CD14-positive monocyte (primary cell): ENCODE measurements around the gene FAU. TPM values are rescaled to one million over a fixed set of nuclear protein-coding genes. Genes with fewer than 3 reads are reported as not detected.
"Not testable (repeated sequence)": the region's sequence is repeated elsewhere in the genome, so short reads cannot be mapped to it uniquely, and the experiment has no call there.

Experiments used
- DNase-seq, 3 donors: peaks; one replicate each; pipeline ENCODE4 v3.0.0-alpha.2; 2011 to 2022
- H2AFZ ChIP-seq: 2 replicates; pipeline ENCODE4 v1.6.0; 2012; ENCODE audit warnings: mild to moderate bottlenecking, low read depth, low read length, inconsistent platforms; ENCODE audit not compliant: insufficient read depth, poor library complexity, severe bottlenecking
- H3K27ac ChIP-seq, 2 donors: 1 replicate in 1 of 2; 2 replicates in 1 of 2; pipeline ENCODE4 v1.5.1; 2012 to 2013; ENCODE audit warnings: low read length in 2 of 2, control low read depth in 1 of 2, inconsistent platforms in 1 of 2, low read depth in 1 of 2, mild to moderate bottlenecking in 1 of 2
- H3K27me3 ChIP-seq, 2 donors: one replicate each; pipeline versions ENCODE4 v1.6.0 to v1.6.1; 2011 to 2013; ENCODE audit warnings: low read length in 2 of 2; ENCODE audit not compliant: control insufficient read depth in 2 of 2, insufficient read depth in 2 of 2
- H3K36me3 ChIP-seq, 2 donors: replicated peaks in 1 of 2; 1 replicate in 1 of 2; 2 replicates in 1 of 2; pipeline versions ENCODE4 v1.5.1 to v1.6.1; 2012 to 2013; ENCODE audit warnings: low read length in 2 of 2, control low read depth in 1 of 2, inconsistent platforms in 1 of 2, mild to moderate bottlenecking in 1 of 2; ENCODE audit not compliant: insufficient read depth in 2 of 2, control insufficient read depth in 1 of 2
- H3K4me1 ChIP-seq, 2 donors: 1 replicate in 1 of 2; 2 replicates in 1 of 2; pipeline versions ENCODE4 v1.5.1 to v1.6.1; 2012 to 2013; ENCODE audit warnings: low read length in 2 of 2, control low read depth in 1 of 2, inconsistent platforms in 1 of 2, mild to moderate bottlenecking in 1 of 2, moderate library complexity in 1 of 2; ENCODE audit not compliant: insufficient read depth in 2 of 2, control insufficient read depth in 1 of 2
- H3K4me2 ChIP-seq: replicated peaks from 2 replicates; pipeline ENCODE3; 2012; ENCODE audit warnings: low read length, moderate library complexity, mild to moderate bottlenecking; ENCODE audit not compliant: poor library complexity, severe bottlenecking; ENCODE audit errors: extremely low read depth
- H3K4me3 ChIP-seq, 3 experiments: fragments of 200-600 bp in 1 of 3; sonication (generic) in 1 of 3; replicated peaks in 1 of 3; 1 replicate in 2 of 3; 2 replicates in 1 of 3; pipeline ENCODE4 v1.5.1; 2011 to 2013; ENCODE audit warnings: low read length in 3 of 3, mild to moderate bottlenecking in 3 of 3, control low read depth in 2 of 3, low read depth in 2 of 3, inconsistent platforms in 1 of 3, moderate library complexity in 1 of 3
- H3K79me2 ChIP-seq: 2 replicates; pipeline ENCODE4 v1.6.0; 2012; ENCODE audit warnings: mild to moderate bottlenecking, control low read depth, inconsistent platforms, low read length, moderate library complexity; ENCODE audit not compliant: insufficient read depth
- H3K9ac ChIP-seq: 2 replicates; pipeline ENCODE4 v1.6.0; 2017; ENCODE audit warnings: low read length, mild to moderate bottlenecking; ENCODE audit not compliant: insufficient read depth, poor library complexity, severe bottlenecking
- H3K9me3 ChIP-seq, 2 donors: replicated peaks in 1 of 2; 1 replicate in 1 of 2; 2 replicates in 1 of 2; pipeline versions ENCODE4 v1.5.1 to v1.6.1; 2012 to 2013; ENCODE audit warnings: low read length in 2 of 2, control low read depth in 1 of 2; ENCODE audit not compliant: control insufficient read depth in 1 of 2, insufficient read depth in 1 of 2
- H4K20me1 ChIP-seq: 2 replicates; pipeline ENCODE4 v1.6.0; 2012; ENCODE audit warnings: mild to moderate bottlenecking, low read length, control low read depth, moderate library complexity; ENCODE audit not compliant: insufficient read depth
- H3K27ac Mint-ChIP-seq, 7 donors: one replicate each; pipeline ENCODE4 v1.8.0; 2020; ENCODE audit warnings: mild to moderate bottlenecking in 7 of 7, mixed read lengths in 7 of 7, moderate library complexity in 6 of 7, inconsistent platforms in 2 of 7
- H3K27me3 Mint-ChIP-seq, 3 donors: one replicate each; pipeline ENCODE4 v1.8.0; 2021 to 2022; ENCODE audit warnings: low read depth in 3 of 3, mild to moderate bottlenecking in 3 of 3, mixed read lengths in 3 of 3, moderate library complexity in 3 of 3, inconsistent platforms in 1 of 3
- H3K36me3 Mint-ChIP-seq, 2 donors: one replicate each; pipeline ENCODE4 v1.8.0; 2020; ENCODE audit warnings: mixed read lengths in 2 of 2, inconsistent platforms in 1 of 2, mild to moderate bottlenecking in 1 of 2
- H3K4me1 Mint-ChIP-seq: one replicate; pipeline ENCODE4 v1.8.0; 2020; ENCODE audit warnings: mild to moderate bottlenecking, mixed read lengths
- H3K4me3 Mint-ChIP-seq, 2 donors: one replicate each; pipeline ENCODE4 v1.8.0; 2020; ENCODE audit warnings: mild to moderate bottlenecking in 2 of 2, mixed read lengths in 2 of 2, moderate library complexity in 1 of 2
- H3K9me3 Mint-ChIP-seq, 7 donors: one replicate each; pipeline ENCODE4 v1.8.0; 2020 to 2022; ENCODE audit warnings: mixed read lengths in 7 of 7, mild to moderate bottlenecking in 6 of 7, moderate library complexity in 6 of 7, inconsistent platforms in 2 of 7
- CTCF ChIP-seq: fragments of 200-600 bp; IDR thresholded peaks from one replicate; pipeline ENCODE4 v1.8.0; 2022; ENCODE audit warnings: antibody characterized with exemption, mild to moderate bottlenecking
- WGBS: methylation state at CpG from one replicate; pipeline ENCODE4 v1.1.5; 2013; ENCODE audit warnings: missing lambda C conversion rate; ENCODE audit not compliant: insufficient coverage; 5-methylcytosine and 5-hydroxymethylcytosine counted together
- intact Hi-C, 2 donors: fragments of 100-400 bp; cut with micrococcal nuclease; formaldehyde crosslinking; loops; one replicate each; pipeline versions ENCODE4 v1.15.0 to v1.15.1; 2023
- polyA plus RNA-seq, 3 donors: library from polyadenylated mRNA; depleted of rRNA in 1 of 3; unstranded in 2 of 3; stranded (reverse) in 1 of 3; fragments of 300-500 nt in 2 of 3; fragments of >200 nt in 1 of 3; fragmentation: Illumina TruSeq in 2 of 3; gene quantifications; 1 replicate in 2 of 3; 2 replicates in 1 of 3; pipeline ENCODE4 v1.2.3, GENCODE V29; 2012 to 2021

Gene FAU
- polyA plus RNA-seq, 3 donors, result 668 to 818 (median 799) TPM

DNA sequence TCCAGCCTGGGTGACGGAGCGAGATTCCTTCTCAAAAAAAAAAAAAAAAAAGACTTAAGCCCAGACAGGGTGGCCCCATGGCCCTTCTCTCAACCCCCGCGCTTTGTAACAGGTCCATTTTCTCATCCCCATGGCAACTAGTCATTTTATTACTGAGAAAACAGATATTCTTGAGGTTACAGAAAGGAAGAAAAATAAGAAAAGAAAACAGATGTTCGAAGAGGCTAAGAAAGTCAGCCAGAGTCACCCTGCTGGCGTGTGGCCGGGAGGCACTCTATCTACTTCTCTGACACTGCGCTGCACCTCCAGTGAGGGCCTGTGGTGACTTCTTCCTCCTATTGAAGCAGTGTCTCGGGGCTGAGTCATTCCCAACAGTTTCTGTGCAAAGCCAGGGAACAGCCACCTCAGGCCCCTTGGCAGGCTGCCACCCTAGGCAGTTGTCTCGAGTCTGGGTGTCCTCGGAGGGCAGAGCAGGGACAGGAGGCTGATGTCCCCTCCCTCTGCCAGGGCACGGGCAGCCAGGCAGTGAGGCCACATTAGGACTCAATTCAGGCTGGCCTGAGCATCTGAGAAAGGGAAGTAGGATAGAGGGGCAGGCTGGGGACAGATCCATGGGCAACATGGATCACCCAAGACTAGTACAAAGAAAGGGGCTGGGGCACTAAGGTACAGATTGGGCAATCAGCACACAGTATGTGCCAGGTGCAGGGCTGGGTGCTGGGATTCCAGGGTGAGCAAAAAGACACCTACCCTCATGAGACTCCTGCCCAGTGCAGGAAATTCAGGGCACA, 28.8 kb upstream of the FAU start:
- Histone ChIP-seq H2AFZ (peak overlapping the region; percentile 50), H4K20me1 (no peaks in the 10 kb centered on the region), H3K4me1 (peaks cover 43 to 48% of the 10 kb centered on the region in 2 donors), H3K36me3 (no peaks in the 10 kb centered on the region), H3K27me3 (no peaks in the 10 kb centered on the region), H3K79me2 (no peaks in the 10 kb centered on the region), H3K4me3 (peak overlapping the region in 1 of 3 experiments; percentile 24), H3K4me2 (peak overlapping the region; percentile 62), H3K9ac (peak overlapping the region; percentile 47), H3K27ac (peak overlapping the region; percentile 70 to 77), H3K9me3 (peaks cover 4% of the 10 kb centered on the region in 2 donors)
- DNase-seq, result peak; percentile 95 to 99 (median 99)
- H3K36me3 Mint-ChIP-seq, result no peaks in the 10 kb centered on the region
- peaks cover 47% of the 10 kb centered on the region for H3K4me1 Mint-ChIP-seq
- TF ChIP-seq CTCF, result no peak
- peaks cover 0 to 2% (median 0%) of the 10 kb centered on the region in 3 donors for H3K27me3 Mint-ChIP-seq
- H3K27ac Mint-ChIP-seq, result peak overlapping the region; percentile 87 to 98 (median 96)
- 0% methylated on average over 7 of the region's 12 CpGs for WGBS
- intact Hi-C loops, result loop anchor here in 1 of 2 donors (2.0 kb wide), 1 partner anchor 16 kb away; the partner anchor contains the start of gene SYVN1
- peaks cover 0 to 6% (median 3%) of the 10 kb centered on the region in 7 donors for H3K9me3 Mint-ChIP-seq
- H3K4me3 Mint-ChIP-seq, result peak overlapping the region; percentile 64 to 81

DNA sequence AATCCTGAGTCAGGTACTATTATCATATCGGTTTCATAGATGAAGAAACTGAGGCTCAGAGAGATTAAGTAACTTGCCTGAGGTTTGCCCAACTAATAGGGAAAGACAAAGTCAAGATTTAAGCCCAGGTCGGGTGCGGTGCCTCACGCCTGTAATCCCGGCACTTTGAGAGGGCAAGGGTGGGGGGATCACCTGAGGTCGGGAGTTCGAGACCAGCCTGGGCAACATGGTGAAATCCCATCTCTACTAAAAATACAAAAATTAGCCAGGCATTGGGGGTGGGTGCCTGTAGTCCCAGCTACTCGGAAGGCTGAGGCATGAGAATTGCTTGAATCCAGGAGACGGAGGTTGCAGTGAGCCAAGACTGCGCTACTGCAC, 28.2 kb upstream of the FAU start:
- peak overlapping the region; percentile 47 for H3K9ac ChIP-seq
- not testable (repeated sequence) for H3K27me3 ChIP-seq, H3K9me3 Mint-ChIP-seq, H3K36me3 Mint-ChIP-seq, H4K20me1 ChIP-seq, H3K79me2 ChIP-seq, H3K36me3 ChIP-seq, DNase-seq, H3K27me3 Mint-ChIP-seq, H3K9me3 ChIP-seq
- H3K4me1 ChIP-seq, result peaks cover 43 to 47% of the 10 kb centered on the region in 2 donors
- no CpG with 5 or more reads among the region's 10 CpGs for WGBS
- peaks cover 47% of the 10 kb centered on the region for H3K4me1 Mint-ChIP-seq
- peak overlapping the region in 1 of 2 donors; percentile 81 for H3K4me3 Mint-ChIP-seq
- peak overlapping the region; percentile 62 for H3K4me2 ChIP-seq
- peak overlapping the region; percentile 50 for H2AFZ ChIP-seq
- H3K27ac ChIP-seq, result peak overlapping the region; percentile 70 to 77
- peak overlapping the region; percentile 87 to 98 (median 96) for H3K27ac Mint-ChIP-seq
- intact Hi-C loops, result loop anchor here in 1 of 2 donors (2.0 kb wide), 1 partner anchor 15 kb away; the partner anchor contains the start of gene SYVN1
- peak overlapping the region in 1 of 3 experiments; percentile 24 for H3K4me3 ChIP-seq
